Activated CD4-positive, alpha-beta T cell treated with anti-CD3 and anti-CD28 coated beads, Interleukin-2, amount 10 ng/mL, durations not matched to agents 7 days and 5 days (primary cell): ENCODE data around the gene USP33. TPM values are rescaled to one million over a fixed set of nuclear protein-coding genes. Genes with fewer than 3 reads are reported as not detected.
"Not testable (repeated sequence)": the region's sequence is repeated elsewhere in the genome, so short reads cannot be mapped to it uniquely, and the experiment has no call there.

Experiments used
- CTCF ChIA-PET: fragments of 350-600 bp; sonication (Branson Sonifier 250); formaldehyde crosslinking; loops from one replicate; lab custom pipeline; 2021; ENCODE audit warnings: antibody characterized with exemption; lab: Charles Lee
- POLR2A ChIA-PET: fragments of 350-600 bp; sonication (Branson Sonifier 250); formaldehyde crosslinking; loops from one replicate; lab custom pipeline; 2021; ENCODE audit warnings: antibody characterized with exemption; lab: Charles Lee
- DNase-seq: peaks from one replicate; pipeline ENCODE4 v3.0.0-alpha.2; 2020
- H3K27ac Mint-ChIP-seq: one replicate; pipeline ENCODE4 v1.8.0; 2021; ENCODE audit warnings: mild to moderate bottlenecking, moderate library complexity, mixed read lengths
- H3K27me3 Mint-ChIP-seq: one replicate; pipeline ENCODE4 v1.8.0; 2021; ENCODE audit warnings: mixed read lengths
- H3K36me3 Mint-ChIP-seq: one replicate; pipeline ENCODE4 v1.8.0; 2021; ENCODE audit warnings: low read depth, mixed read lengths
- H3K4me1 Mint-ChIP-seq: one replicate; pipeline ENCODE4 v1.8.0; 2021; ENCODE audit warnings: mixed read lengths
- H3K4me3 Mint-ChIP-seq: one replicate; pipeline ENCODE4 v1.8.0; 2021; ENCODE audit warnings: mild to moderate bottlenecking, moderate library complexity, mixed read lengths
- H3K9me3 Mint-ChIP-seq: one replicate; pipeline ENCODE4 v1.8.0; 2021; ENCODE audit warnings: mixed read lengths
- total RNA-seq, 2 experiments: library from RNA; stranded (reverse); gene quantifications; one replicate each; pipeline ENCODE4 v1.2.3, GENCODE V29; 2021

USP33 gene
- total RNA-seq, 2 experiments from 2014 or later: 57.7 to 58.6 TPM

DNA sequence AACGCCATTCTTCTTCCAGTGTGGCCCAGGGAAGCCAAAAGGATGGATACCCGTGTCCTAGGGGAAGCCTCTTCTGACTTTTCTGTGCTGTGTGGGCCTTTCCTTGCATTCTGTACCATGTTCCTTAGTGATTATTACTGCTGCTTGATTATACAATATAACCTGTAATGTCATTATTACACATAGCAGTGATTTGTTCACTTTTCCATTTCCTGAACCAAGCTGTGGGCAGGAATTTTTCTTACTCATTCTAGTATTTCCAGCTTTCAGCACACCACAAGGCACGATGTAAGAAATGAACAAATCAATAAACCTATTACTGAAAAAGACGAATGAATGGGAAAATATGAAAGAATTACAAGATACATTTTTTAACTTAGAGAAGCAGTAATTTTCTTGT, 8.4 kb upstream of the USP33 start:
- H3K4me3 Mint-ChIP-seq: no peak overlapping the region
- ChIA-PET POLR2A (interaction anchor here (0.7 kb wide), 1 partner anchor 190 kb away, joined by 4 read pairs; no protein-coding TSS in a partner anchor), CTCF (interaction anchor here (0.6 to 0.9 kb wide), 2 partner anchors 10 to 454 kb away, joined by 3 read pairs; no protein-coding TSS in a partner anchor)
- no peaks in the 10 kb centered on the region for H3K4me1 Mint-ChIP-seq
- H3K9me3 Mint-ChIP-seq: no peaks in the 10 kb centered on the region
- no peak overlapping the region for H3K27ac Mint-ChIP-seq
- no peak for DNase-seq
- H3K36me3 Mint-ChIP-seq: no peaks in the 10 kb centered on the region
- H3K27me3 Mint-ChIP-seq: no peaks in the 10 kb centered on the region

DNA sequence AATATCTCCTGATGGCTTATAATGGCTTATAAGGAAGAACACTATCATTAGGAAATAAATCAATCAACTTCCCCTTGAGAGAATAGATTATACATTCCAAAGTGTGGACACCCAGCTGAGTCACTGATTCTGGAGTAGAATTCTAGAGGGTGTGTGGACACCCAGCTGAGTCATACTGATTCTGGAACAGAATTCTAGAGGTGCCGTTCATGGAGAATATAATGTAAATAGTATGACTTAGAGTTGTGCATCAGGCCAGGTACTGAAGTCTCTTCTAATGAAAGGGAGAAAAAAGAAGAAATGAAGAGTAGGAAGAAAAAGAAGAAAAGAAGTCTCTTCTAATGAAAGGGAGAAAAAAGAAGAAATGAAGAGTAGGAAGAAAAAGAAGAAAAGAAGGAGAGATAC, 2.4 kb upstream of the USP33 start:
- peaks cover 4% of the 10 kb centered on the region for H3K36me3 Mint-ChIP-seq
- H3K9me3 Mint-ChIP-seq: no peaks in the 10 kb centered on the region
- no peak overlapping the region for H3K27ac Mint-ChIP-seq
- no peaks in the 10 kb centered on the region for H3K27me3 Mint-ChIP-seq
- H3K4me1 Mint-ChIP-seq: peaks cover 21% of the 10 kb centered on the region
- ChIA-PET CTCF (no interaction called here), POLR2A (no interaction called here)
- no peak overlapping the region for H3K4me3 Mint-ChIP-seq
- DNase-seq: no peak

DNA sequence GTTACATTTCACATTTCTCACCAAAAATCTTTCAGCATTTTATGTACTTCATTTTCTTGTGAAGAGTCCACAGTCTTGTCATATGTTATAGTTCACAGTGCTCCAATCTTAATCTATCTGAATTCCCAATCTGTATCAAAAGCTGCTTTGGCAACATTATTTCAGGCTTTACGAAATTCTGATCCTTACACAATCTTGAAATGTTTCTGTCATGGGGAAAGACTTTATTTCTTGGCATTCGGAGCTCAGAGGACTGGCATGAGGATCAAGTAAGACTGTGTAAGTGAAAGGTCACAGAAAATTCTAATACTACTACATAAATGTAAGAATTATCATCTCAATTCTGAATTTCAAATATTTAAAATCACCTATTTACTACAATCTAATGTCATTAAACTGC, 2.0 kb downstream of the USP33 start:
- peaks cover 4% of the 10 kb centered on the region for H3K36me3 Mint-ChIP-seq
- ChIA-PET CTCF (interaction anchor here (0.6 to 1.7 kb wide), 5 partner anchors 13 to 249 kb away, joined by 3 to 5 read pairs (median 3); no protein-coding TSS in a partner anchor), POLR2A (no interaction called here)
- H3K4me3 Mint-ChIP-seq: peak overlapping the region; percentile 90
- no peaks in the 10 kb centered on the region for H3K9me3 Mint-ChIP-seq
- no peak overlapping the region for H3K27ac Mint-ChIP-seq
- DNase-seq: no peak
- H3K27me3 Mint-ChIP-seq: no peaks in the 10 kb centered on the region
- H3K4me1 Mint-ChIP-seq: peaks cover 42% of the 10 kb centered on the region

DNA sequence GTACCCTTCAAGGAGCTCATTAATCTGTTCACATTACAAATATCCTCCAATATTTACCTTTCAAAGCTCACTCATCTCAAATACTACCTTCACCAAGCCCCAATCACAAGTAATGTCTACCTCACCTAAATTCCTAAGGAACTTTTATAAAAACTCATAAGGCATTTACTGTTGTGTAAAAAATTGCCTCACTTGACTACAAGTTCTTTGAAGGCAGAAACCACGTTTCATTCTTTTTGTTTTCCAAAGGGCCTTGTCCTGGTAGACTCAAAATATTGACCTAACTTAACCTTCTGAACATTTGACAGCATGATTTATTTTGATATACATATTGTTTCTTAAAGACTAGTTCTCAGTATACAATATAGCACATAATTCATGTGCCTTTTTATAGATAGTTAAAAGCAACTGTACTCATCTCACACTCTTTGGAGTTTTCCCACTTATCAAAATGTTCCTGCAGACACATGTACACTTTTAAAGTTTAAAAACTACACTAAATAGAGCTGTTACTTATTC, 2.5 kb downstream of the USP33 start:
- Mint-ChIP-seq H3K36me3 (peaks cover 6% of the 10 kb centered on the region), H3K27ac (no peak overlapping the region), H3K4me1 (peaks cover 42% of the 10 kb centered on the region), H3K4me3 (peak overlapping the region; percentile 90), H3K27me3 (no peaks in the 10 kb centered on the region), H3K9me3 (no peaks in the 10 kb centered on the region)
- CTCF ChIA-PET: interaction anchor here (0.9 to 1.7 kb wide), 4 partner anchors 12 to 225 kb away, joined by 3 to 5 read pairs (median 3); no protein-coding TSS in a partner anchor
- DNase-seq: no peak
- POLR2A ChIA-PET: no interaction called here

DNA sequence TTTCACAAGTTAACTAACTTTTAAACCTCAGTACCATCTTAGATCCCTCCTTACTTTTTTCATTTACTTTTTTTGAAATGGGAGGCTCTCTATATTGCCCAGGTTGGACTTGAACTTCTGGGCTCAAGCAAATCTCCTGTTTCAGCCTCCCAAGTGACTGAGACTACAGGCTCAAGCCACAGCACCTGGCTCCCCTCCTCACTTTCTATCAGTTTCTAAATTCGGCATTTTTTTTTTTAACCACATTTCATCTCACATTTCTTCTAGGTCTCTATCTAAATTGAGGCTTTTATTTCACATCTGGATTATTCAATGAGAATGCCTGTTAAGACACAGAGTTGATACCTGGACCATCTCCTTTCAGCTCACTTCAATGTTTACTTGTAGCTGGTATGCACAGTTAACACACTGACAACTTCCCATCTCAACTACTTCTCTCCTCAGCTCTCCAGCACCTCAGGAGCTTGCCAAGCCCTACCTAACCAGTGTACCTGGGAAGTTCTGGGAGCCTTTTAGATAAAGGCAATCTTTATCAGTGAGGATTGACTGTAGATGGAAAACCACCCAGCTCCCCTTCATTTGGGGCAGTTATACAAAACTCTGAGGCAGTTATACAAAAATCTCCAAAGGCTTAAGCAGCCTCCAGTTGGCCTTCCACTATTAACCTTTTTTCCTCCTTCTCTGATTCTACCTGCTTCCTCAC, 3.4 kb downstream of the USP33 start:
- POLR2A ChIA-PET: no interaction called here
- peaks cover 40% of the 10 kb centered on the region for H3K4me1 Mint-ChIP-seq
- CTCF ChIA-PET: interaction anchor here (1.7 kb wide), 1 partner anchor 73 kb away, joined by 5 read pairs; no protein-coding TSS in a partner anchor
- H3K27me3 Mint-ChIP-seq: no peaks in the 10 kb centered on the region
- no peak for DNase-seq
- H3K9me3 Mint-ChIP-seq: no peaks in the 10 kb centered on the region
- H3K36me3 Mint-ChIP-seq: peaks cover 6% of the 10 kb centered on the region
- no peak overlapping the region for H3K27ac Mint-ChIP-seq
- H3K4me3 Mint-ChIP-seq: no peak overlapping the region

DNA sequence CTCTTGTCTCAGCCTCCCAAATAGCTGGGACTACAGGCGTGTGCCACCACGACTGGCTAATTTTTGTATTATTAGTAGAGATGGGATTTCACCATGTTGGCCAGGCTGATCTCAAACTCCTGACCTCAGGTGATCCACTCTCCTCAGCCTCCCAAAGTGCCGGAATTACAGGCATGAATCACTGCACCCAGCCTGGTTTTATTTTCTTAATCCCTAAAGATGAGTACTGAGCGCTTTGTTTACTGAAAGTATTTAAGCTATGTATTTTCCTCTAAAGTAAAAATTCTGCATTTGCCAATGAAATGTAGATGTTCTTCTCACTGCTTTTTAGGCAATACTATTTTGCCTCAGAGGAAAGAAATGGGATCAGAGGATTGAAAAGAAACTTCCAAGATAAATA, 10.2 kb downstream of the USP33 start:
- H3K27ac Mint-ChIP-seq, POLR2A ChIA-PET, H3K9me3 Mint-ChIP-seq, DNase-seq, H3K27me3 Mint-ChIP-seq, H3K4me3 Mint-ChIP-seq: not testable (repeated sequence)
- CTCF ChIA-PET: interaction anchor here (0.6 kb wide), 1 partner anchor 102 kb away, joined by 3 read pairs; no protein-coding TSS in a partner anchor
- H3K4me1 Mint-ChIP-seq: peaks cover 17% of the 10 kb centered on the region
- H3K36me3 Mint-ChIP-seq: peaks cover 13% of the 10 kb centered on the region

DNA sequence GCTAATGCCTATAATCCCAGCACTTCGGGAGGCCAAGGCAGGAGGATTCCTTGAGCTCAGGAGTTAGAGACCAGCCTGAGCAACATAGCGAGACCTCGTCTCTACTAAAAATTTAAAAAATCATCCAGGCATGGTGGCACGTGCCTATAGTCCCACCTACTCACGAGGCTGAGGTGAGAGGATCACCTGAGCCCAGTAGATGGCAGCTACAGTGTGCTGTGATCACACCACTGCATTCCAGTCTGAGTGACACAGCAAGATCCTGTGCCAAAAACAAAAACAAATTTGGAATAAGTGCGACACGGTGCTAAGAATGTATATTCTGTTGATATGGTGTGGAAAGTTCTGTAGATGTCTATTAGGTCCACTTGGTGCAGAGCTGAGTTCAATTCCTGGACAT, 15.1 kb downstream of the USP33 start:
- H3K9me3 Mint-ChIP-seq: no peaks in the 10 kb centered on the region
- no peaks in the 10 kb centered on the region for H3K27me3 Mint-ChIP-seq
- ChIA-PET POLR2A (no interaction called here), CTCF (interaction anchor here (0.6 to 1.0 kb wide), 2 partner anchors 13 to 31 kb away, joined by 3 read pairs; no protein-coding TSS in a partner anchor)
- no peak overlapping the region for H3K27ac Mint-ChIP-seq
- no peak for DNase-seq
- H3K4me3 Mint-ChIP-seq: no peak overlapping the region
- H3K4me1 Mint-ChIP-seq: peaks cover 10% of the 10 kb centered on the region
- H3K36me3 Mint-ChIP-seq: peaks cover 15% of the 10 kb centered on the region

DNA sequence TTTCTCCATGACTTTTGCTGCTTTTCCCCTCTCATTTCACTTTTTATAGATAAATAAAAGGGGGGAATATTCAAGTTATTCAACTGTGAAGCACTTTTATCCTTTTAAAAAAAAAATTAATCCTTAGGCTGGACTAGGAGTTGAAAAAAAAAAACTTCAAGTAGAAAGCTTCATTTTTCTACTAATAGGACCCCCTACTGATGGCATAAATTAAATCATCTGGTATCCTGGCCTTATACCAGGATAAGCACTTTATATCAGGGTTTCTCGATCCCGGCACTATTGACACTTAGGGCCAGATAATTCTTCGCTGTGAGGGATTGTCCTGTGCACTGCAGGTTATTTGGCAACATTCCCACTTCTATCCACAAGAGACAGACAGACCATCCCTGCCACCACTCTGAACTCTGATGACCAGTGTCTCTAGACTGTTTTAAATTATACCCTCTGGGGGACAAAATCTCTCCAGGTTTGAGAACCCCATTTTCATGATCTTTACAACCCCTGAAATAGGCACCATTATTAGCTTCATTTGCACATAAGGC, 17.6 kb downstream of the USP33 start:
- DNase-seq: no peak
- CTCF ChIA-PET: no interaction called here
- Mint-ChIP-seq H3K27ac (no peak overlapping the region), H3K4me3 (no peak overlapping the region), H3K27me3 (no peaks in the 10 kb centered on the region), H3K36me3 (peaks cover 30% of the 10 kb centered on the region), H3K4me1 (peaks cover 7% of the 10 kb centered on the region), H3K9me3 (no peaks in the 10 kb centered on the region)
- POLR2A ChIA-PET: no interaction called here

DNA sequence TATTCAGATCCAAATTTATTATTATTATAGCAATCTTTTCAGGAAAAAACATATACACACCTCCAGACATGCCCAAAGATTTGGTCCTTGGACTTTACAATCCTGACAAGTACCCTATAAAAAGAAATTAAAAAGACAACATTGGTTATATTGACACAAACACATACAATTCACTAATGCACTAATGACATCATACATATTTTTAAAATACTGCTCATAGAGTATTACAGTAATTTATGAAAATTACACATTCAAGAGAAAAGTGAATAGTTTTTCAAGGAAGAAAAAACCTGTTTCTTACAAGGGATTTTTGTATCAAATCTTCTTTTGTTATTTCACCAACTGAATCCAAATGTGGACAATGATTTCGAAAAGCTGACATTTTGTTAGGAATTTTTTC, 18.3 kb downstream of the USP33 start:
- Mint-ChIP-seq H3K4me3 (no peak overlapping the region), H3K27me3 (no peaks in the 10 kb centered on the region), H3K36me3 (peaks cover 34% of the 10 kb centered on the region), H3K4me1 (peaks cover 7% of the 10 kb centered on the region), H3K9me3 (no peaks in the 10 kb centered on the region), H3K27ac (no peak overlapping the region)
- POLR2A ChIA-PET: no interaction called here
- no peak for DNase-seq
- CTCF ChIA-PET: no interaction called here

DNA sequence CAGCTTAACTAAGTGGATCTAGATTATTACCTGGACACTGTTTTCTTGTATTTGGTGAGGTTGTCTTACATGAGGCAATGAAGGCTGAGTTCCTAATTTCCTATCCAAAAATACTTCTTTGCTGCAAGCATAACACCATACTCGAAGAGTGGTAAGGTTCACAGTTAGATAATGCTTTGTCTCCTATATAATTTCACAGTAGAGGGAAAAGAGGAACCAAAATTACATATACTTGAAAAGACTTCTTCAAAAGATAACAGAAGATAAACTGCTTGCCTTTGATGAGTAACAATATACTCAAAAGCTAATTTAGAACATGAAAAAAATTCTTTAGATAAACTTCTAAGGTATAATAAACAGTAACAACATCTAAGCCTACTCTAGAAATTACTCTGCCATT, 20.4 kb downstream of the USP33 start:
- no peaks in the 10 kb centered on the region for H3K27me3 Mint-ChIP-seq
- ChIA-PET CTCF (interaction anchor here (0.9 kb wide), 1 partner anchor 17 kb away, joined by 4 read pairs; no protein-coding TSS in a partner anchor), POLR2A (no interaction called here)
- peaks cover 1% of the 10 kb centered on the region for H3K4me1 Mint-ChIP-seq
- H3K27ac Mint-ChIP-seq: peak overlapping the region; percentile 74
- no peak for DNase-seq
- H3K4me3 Mint-ChIP-seq: no peak overlapping the region
- peaks cover 29% of the 10 kb centered on the region for H3K36me3 Mint-ChIP-seq
- no peaks in the 10 kb centered on the region for H3K9me3 Mint-ChIP-seq

DNA sequence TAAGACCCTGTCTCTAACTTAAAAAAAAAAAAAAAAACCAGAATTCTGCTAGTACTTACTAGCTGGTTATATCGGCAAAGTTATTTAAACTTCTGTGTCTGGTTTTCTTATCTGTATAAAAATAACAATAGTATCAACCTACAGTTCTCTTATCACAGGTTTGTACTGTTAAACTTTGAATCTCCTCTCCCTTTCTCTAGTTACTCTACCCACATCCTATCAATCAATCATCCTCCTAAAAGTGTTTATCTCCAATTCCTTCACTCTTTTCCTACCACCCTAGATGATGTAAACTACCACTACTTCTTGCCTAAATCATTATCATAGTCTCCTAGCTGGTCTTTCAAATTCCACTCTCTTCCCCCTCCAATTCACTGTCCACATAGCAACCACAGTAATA, 27.6 kb downstream of the USP33 start:
- no peak for DNase-seq
- H3K27ac Mint-ChIP-seq: no peak overlapping the region
- POLR2A ChIA-PET: no interaction called here
- CTCF ChIA-PET: interaction anchor here (0.6 to 1.4 kb wide), 2 partner anchors 39 to 353 kb away, joined by 3 to 4 read pairs; no protein-coding TSS in a partner anchor
- no peak overlapping the region for H3K4me3 Mint-ChIP-seq
- no peaks in the 10 kb centered on the region for H3K4me1 Mint-ChIP-seq
- H3K9me3 Mint-ChIP-seq: no peaks in the 10 kb centered on the region
- peaks cover 35% of the 10 kb centered on the region for H3K36me3 Mint-ChIP-seq
- H3K27me3 Mint-ChIP-seq: no peaks in the 10 kb centered on the region

DNA sequence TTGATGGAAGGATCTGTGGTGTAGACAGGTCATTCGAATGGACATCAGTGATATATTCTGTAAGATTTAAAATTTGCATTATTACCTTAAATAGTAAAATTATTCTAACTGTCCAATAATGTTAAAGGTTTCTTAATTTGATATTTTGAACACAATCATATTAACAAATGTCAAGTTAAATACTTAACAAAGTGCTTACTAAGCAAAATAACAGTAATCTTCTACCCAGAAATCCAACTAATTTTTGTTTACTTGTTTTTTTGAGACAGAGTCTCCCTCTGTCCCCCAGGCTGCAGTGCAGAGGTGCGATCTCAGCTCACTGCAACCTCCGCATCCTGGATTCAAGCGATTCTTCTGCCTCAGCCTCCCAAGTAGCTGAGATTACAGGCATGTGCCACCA, 33.9 kb downstream of the USP33 start:
- ChIA-PET CTCF (interaction anchor here (0.6 kb wide), 1 partner anchor 14 kb away, joined by 5 read pairs; no protein-coding TSS in a partner anchor), POLR2A (no interaction called here)
- Mint-ChIP-seq H3K4me3 (no peak overlapping the region), H3K4me1 (no peaks in the 10 kb centered on the region), H3K9me3 (no peaks in the 10 kb centered on the region), H3K36me3 (peaks cover 53% of the 10 kb centered on the region), H3K27ac (no peak overlapping the region), H3K27me3 (no peaks in the 10 kb centered on the region)
- no peak for DNase-seq

DNA sequence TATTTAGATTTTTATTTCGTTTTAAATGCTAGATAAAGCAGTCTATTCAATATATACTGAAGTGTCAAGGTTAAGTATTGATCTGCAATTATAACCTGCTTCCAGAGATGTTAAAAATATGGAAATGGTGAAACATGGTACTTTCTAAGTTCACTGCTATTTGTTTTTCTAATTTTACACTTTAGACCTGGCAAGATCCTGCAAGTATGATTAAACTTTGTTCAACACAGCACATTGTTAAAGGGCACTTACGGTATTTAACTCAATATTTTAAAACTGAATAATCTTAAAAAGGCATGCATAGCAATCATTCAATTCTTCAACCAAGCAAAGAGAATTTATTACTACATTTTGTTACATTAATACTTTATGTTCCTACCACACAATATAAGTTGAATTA, 41.5 kb downstream of the USP33 start:
- Mint-ChIP-seq H3K27me3 (no peaks in the 10 kb centered on the region), H3K4me3 (no peak overlapping the region), H3K4me1 (no peaks in the 10 kb centered on the region), H3K27ac (no peak overlapping the region), H3K36me3 (peaks cover 49% of the 10 kb centered on the region), H3K9me3 (no peaks in the 10 kb centered on the region)
- no peak for DNase-seq
- ChIA-PET POLR2A (no interaction called here), CTCF (no interaction called here)
